Right atrium auricular region (tissue), 2 donors: Measurements from ENCODE around the gene C17orf58. TPM values are rescaled to one million over a fixed set of nuclear protein-coding genes. Genes with fewer than 3 reads are reported as not detected.

Source experiments
- DNase-seq: peaks from one replicate; pipeline ENCODE4 v3.0.0-alpha.2; 2019; ENCODE audit warnings: low spot score
- H3K27ac ChIP-seq, 2 donors: fragments of 200-600 bp; sonication (generic); 1 replicate in 1 of 2; 2 replicates in 1 of 2; pipeline ENCODE4 v1.5.1; 2016 to 2019
- H3K27me3 ChIP-seq, 2 donors: fragments of 200-600 bp; sonication (generic); one replicate each; pipeline versions ENCODE4 v1.5.1 to v1.6.0; 2017 to 2019
- H3K36me3 ChIP-seq: fragments of 200-600 bp; sonication (generic); one replicate; pipeline ENCODE4 v1.5.1; 2016
- H3K4me1 ChIP-seq, 2 donors: fragments of 200-600 bp; sonication (generic); one replicate each; pipeline versions ENCODE4 v1.5.1 to v1.6.0; 2017 to 2019
- H3K4me3 ChIP-seq, 2 donors: fragments of 200-600 bp; sonication (generic); 1 replicate in 1 of 2; 2 replicates in 1 of 2; pipeline ENCODE4 v1.5.1; 2017 to 2019; ENCODE audit warnings: mild to moderate bottlenecking in 1 of 2, moderate library complexity in 1 of 2
- H3K9me3 ChIP-seq, 2 donors: fragments of 200-600 bp; sonication (generic); one replicate each; pipeline ENCODE4 v1.5.1; 2019
- CTCF ChIP-seq, 2 donors: fragments of 200-600 bp; sonication (generic); IDR thresholded peaks; one replicate each; pipeline ENCODE4 v1.5.1; 2019; ENCODE audit warnings: antibody characterized with exemption in 2 of 2
- total RNA-seq, 2 donors: library from RNA; depleted of rRNA; stranded (reverse); fragments of >200 nt; gene quantifications; one replicate each; pipeline ENCODE4 v1.1.0, GENCODE V29; 2016

Gene C17orf58
- total RNA-seq, 2 donors from 2014 or later = 6.9 to 10.1 TPM

- no peak for DNase-seq
- Histone ChIP-seq H3K4me1 (no peaks in the 10 kb centered on the region), H3K36me3 (no peaks in the 10 kb centered on the region), H3K27me3 (no peaks in the 10 kb centered on the region), H3K4me3 (no peak overlapping the region), H3K27ac (no peak overlapping the region), H3K9me3 (no peaks in the 10 kb centered on the region)
- TF ChIP-seq CTCF (IDR thresholded peaks at IDR 0.05) = peak; percentile 44 to 69
Observed at GRCh38 chr17:68011199-68011665, 15.0 kb upstream of the C17orf58 start.

GRCh38 chr17:68006797-68007196, 10.5 kb upstream of the C17orf58 start:
- no peaks in the 10 kb centered on the region for H3K9me3 ChIP-seq
- no peak for TF ChIP-seq CTCF (IDR thresholded peaks at IDR 0.05)
- H3K27ac ChIP-seq = no peak overlapping the region
- no peak overlapping the region for H3K4me3 ChIP-seq
- no peaks in the 10 kb centered on the region for H3K4me1 ChIP-seq
- H3K36me3 ChIP-seq = no peaks in the 10 kb centered on the region
- H3K27me3 ChIP-seq = no peaks in the 10 kb centered on the region
- peak; percentile 70 for DNase-seq

GRCh38 chr17:68004201-68004600, 7.9 kb upstream of the C17orf58 start:
- Histone ChIP-seq H3K36me3 (no peaks in the 10 kb centered on the region), H3K9me3 (no peaks in the 10 kb centered on the region), H3K4me1 (no peaks in the 10 kb centered on the region), H3K27ac (no peak overlapping the region), H3K27me3 (no peaks in the 10 kb centered on the region), H3K4me3 (no peak overlapping the region)
- no peak for DNase-seq
- TF ChIP-seq CTCF (IDR thresholded peaks at IDR 0.05) = no peak

- H3K36me3 ChIP-seq = no peaks in the 10 kb centered on the region
- no peak overlapping the region for H3K27ac ChIP-seq
- DNase-seq = no peak
- no peak overlapping the region for H3K4me3 ChIP-seq
- H3K27me3 ChIP-seq = no peaks in the 10 kb centered on the region
- H3K4me1 ChIP-seq = peaks cover 0 to 22% of the 10 kb centered on the region in 2 donors
- no peak for TF ChIP-seq CTCF (IDR thresholded peaks at IDR 0.05)
- H3K9me3 ChIP-seq = no peaks in the 10 kb centered on the region
Observed at GRCh38 chr17:67999291-67999911, 3.1 kb upstream of the C17orf58 start.

- TF ChIP-seq CTCF (IDR thresholded peaks at IDR 0.05) = no peak
- no peaks in the 10 kb centered on the region for H3K36me3 ChIP-seq
Observed at GRCh38 chr17:67998466-67998865, 2.2 kb upstream of the C17orf58 start.

More at GRCh38 chr17:67998466-67998865, 2.2 kb upstream of the C17orf58 start:
- Histone ChIP-seq H3K27me3 (no peaks in the 10 kb centered on the region), H3K9me3 (no peaks in the 10 kb centered on the region), H3K27ac (no peak overlapping the region), H3K4me1 (peaks cover 0 to 27% of the 10 kb centered on the region in 2 donors), H3K4me3 (no peak overlapping the region)
- DNase-seq = no peak
